GM18867 (cell line): ENCODE measurements around the gene ITGA11.

Experiments used
- ATAC-seq: cut with Tn5 transposase; IDR thresholded peaks from one replicate; pipeline ENCODE4 v1.9.1; 2021; ENCODE audit warnings: mild to moderate bottlenecking, moderate library complexity; ENCODE audit not compliant: unreplicated experiment

ITGA11 gene

DNA sequence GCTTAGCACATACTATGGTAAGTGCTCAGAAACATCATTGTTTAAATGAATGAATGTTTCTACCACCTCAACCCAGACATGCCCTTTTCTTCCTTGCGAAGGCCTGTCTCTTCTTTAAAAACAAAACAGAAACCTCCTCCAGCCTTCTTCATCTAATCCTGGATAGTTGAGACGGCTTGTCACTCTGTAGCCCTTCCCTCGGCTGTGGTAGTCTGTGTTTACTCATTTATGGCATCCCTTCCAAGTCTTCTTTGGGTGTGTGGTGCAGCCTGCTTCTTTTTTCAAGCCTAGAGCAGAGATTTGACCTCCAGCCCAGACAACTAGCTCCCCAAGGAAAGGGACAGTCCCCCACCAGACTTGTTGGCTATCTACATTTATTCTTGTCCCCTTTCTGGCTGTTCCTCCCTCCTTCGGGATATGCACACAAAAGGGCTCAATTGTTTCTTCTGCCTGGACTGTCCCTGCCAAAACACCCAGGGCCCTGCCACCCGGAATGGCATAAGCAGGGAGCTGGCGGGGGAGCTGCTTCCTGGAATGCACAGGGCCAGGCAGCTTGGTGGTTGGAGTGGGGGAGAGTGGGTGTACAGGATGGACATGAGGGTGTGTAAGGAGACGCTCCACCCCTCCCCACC is 67.8 kb downstream of the ITGA11 start:
- ATAC-seq, result no peak

- no peak for ATAC-seq
Observed at GRCh38 chr15:68363353-68363752, 68.6 kb downstream of the ITGA11 start.

- ATAC-seq, result no peak
Observed at GRCh38 chr15:68362537-68363126, 69.3 kb downstream of the ITGA11 start.

DNA sequence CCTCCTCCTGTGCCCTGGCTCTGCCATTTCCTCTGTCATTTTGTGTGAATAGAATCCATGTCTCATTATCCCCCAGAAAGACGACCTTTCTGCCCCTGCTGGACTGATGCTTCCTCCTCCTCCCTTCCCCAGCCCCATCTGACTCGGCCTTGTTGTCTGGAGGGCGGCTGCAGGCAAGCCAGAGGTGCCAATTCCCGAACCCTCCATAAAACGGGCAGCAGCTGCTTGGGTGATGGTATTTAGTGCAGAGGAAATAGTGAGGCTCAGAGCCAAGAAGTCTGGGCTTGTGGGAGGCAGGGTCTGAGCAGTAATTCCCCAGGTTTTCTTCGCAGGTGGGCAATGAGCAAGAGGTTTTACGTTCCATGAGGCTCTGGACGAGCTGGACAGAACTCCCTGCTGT is 71.2 kb downstream of the ITGA11 start:
- ATAC-seq, result no peak

GRCh38 chr15:68356778-68357177 is 75.2 kb downstream of the ITGA11 start:
- no peak for ATAC-seq

DNA sequence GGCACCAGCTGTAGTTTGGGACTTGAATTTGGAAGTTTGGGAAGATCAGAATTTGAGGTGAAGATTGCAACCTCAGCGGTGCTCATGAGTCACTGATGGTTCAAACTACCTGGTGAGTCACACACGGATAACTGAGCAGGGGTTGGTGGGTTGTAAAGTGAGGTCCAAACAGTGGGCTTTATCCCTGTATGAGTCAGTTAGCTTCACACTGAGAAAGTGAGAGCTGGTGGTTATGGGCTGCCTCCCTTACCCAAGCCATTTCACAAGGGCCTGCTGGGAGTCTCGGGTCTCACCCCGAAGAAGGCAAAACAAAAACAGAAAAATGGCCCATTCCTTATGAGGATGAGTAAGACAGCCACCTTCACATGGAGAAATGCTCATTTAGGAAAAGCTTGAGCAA is 77.0 kb downstream of the ITGA11 start:
- no peak for ATAC-seq

GRCh38 chr15:68354268-68354667 is 77.7 kb downstream of the ITGA11 start:
- no peak for ATAC-seq

DNA sequence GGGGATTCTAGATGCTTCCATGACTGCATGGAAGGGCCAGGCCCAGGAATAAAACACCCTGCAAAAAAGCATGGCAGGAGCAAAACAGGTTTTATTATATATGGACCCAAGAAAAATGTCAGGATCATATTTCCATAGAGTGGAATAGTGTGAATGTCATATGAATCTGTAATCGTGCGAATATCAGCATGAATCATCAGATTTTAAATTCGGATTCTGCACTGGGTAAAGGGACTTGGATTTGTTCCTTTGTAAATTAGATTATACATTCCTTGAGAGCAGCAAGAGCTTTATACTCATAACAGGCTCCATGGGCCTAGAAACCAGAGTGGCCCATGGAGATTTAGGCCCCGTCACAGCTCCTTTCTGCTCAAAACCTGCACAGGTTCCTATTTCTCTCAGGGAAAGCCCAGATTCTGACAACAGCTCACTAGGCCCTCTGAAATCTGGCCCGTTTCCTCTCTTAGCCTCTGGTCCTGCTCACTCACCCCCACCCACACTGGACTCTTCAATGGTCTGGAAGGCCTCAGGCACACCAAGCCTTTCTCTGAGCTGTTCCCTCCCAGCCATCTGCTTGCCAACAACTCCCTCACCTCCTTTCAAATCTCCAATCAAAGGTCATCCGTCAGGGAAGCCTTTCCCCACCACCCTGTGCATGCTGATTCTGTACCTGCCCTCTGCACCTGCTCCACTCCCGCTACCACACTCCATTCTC is 78.4 kb downstream of the ITGA11 start:
- ATAC-seq, result no peak

DNA sequence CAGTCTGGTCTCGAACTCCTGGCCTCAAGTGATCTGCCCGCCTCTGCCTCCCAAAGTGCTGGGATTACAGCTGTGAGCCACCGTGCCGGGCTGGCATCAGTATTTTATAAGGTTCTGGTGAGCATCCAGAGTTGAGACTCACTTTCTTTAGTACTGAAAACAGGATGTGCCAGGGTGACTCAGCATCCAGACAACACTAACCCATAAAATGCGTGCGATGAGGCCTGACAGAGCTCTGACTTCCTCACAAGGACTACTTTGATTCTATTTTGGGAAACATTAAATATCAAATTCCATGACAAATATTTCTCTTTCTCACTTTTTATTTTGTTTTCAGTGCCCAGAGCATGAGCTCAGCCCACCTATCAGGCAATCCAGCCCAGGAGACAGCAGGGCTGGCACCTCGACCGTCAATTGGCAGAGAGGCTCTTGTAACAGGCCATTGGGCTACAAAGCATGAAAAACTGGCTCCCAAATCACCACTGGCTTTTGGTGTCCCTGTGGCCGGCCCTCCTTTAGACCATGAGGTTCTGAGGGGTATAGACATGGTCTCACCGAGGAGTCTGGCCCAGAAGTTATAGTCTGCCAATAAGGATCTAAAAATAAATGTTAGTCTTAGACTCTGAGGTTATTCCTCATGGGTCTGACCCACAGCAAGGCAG is 79.4 kb downstream of the ITGA11 start:
- no peak for ATAC-seq

DNA sequence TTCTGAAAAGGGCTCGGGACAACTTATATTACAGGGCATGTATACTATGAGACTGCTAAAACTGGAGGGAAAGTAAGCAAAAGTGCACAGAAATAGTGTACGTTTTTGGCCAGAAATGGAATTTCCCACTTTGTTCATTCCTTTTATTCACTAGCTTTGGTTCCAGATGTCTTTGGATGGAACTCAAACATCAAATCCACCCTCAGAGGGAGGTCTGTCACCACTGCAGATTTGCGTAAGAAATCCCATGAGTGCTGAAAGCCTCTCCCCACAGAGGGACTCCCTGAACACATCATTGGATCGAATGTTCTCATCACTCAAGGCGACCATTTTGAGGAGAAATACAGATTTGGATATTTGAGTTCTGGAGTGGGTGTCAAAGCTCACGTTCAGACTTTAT is 82.8 kb downstream of the ITGA11 start:
- no peak for ATAC-seq

GRCh38 chr15:68348606-68349005 is 83.4 kb downstream of the ITGA11 start:
- ATAC-seq, result no peak

GRCh38 chr15:68348081-68348480 is 83.9 kb downstream of the ITGA11 start:
- no peak for ATAC-seq

GRCh38 chr15:68347392-68347791 is 84.6 kb downstream of the ITGA11 start:
- no peak for ATAC-seq

DNA sequence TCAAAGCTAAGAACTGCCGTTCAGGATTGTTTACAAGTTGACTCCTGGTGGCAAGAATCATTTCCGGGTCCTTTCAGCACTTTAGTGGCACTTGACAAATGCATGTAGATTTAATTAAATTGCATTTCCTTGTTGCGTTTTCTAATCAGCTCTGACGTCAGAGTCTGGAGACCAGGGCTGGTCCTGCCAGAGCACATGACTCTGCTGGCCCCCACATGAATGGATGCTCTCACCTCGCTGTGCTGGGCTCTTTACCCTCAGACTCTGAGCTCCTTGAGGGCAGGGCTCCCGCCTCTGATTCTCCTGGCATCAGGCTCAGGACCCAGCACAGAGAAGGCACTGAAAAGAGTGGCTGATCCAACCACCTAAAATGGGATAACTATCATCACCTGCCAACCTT is 85.0 kb downstream of the ITGA11 start:
- no peak for ATAC-seq

GRCh38 chr15:68345481-68345880 is 86.5 kb downstream of the ITGA11 start:
- ATAC-seq, result no peak

GRCh38 chr15:68344600-68344999 is 87.4 kb downstream of the ITGA11 start:
- ATAC-seq, result no peak

GRCh38 chr15:68343579-68344225 is 88.3 kb downstream of the ITGA11 start:
- ATAC-seq, result no peak

GRCh38 chr15:68341760-68342725 is 89.9 kb downstream of the ITGA11 start:
- ATAC-seq, result no peak

DNA sequence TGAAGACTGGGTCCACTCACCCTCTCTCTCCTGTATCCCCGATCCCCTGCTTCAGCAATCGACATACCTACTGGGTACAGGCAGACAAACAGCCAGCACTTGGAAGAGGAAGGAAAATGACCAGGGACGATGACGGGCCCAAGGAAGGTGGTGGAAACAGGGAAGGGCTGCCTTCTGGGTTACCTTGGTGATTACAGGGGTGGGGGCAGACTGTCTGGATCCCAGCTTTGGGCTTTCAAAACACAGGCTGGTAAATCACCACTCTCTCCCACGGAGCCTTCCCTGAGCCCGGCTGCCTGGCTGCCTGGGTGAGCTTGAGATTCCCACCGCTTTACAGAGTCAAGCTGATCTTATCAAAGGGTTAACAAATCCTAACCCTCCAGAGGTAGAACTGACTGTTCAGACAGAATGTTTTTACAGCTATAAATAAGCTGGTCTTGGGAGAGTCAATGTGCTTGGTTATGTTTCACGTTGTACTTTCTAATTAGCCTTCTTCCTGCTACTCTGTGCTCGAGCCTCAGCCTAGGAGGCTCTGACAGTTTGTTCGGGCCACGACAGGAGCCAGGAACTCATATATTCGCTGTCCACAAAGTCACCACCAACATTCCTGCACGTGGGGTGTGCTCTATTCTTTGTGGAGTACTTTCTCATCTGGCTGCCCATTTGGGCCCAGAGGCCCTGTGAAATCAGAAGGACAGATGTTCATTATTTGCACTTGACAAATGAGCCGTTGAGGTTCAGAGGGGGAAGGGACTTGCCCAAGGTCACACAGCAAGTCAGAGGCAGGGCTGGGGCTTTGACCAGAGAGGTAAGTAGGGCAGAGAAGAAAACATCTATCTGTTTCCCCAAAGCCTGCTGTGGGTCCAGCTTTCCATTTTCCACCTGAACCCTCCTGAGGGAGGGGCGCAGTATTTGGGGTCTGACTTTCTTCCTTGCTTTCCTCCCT is 91.0 kb downstream of the ITGA11 start:
- ATAC-seq, result no peak
